ENCODE data around the gene H6PD.

Gene H6PD

DNA sequence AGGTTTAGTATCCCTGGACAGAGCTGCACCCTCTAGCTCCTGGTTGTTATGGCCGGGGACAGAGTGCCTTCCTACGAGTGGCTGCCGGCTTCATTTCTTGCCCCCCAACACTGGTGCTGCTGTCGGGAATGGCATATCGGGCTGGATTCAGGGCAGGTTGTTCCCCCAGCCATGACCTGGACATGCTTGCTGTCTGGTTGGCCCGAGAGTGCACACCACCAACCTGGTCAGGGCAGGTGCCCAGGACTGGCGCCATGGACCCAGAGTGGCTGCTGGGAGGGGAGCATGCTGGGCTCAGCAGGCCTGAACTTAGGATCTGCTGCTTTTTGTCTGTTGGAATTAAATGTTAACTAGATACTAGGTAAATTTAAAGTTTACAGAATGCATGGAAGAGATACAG, 21.8 kb downstream of the H6PD start:
- no peak for DNase-seq (ENCODE audit: low read depth, low spot score)

DNA sequence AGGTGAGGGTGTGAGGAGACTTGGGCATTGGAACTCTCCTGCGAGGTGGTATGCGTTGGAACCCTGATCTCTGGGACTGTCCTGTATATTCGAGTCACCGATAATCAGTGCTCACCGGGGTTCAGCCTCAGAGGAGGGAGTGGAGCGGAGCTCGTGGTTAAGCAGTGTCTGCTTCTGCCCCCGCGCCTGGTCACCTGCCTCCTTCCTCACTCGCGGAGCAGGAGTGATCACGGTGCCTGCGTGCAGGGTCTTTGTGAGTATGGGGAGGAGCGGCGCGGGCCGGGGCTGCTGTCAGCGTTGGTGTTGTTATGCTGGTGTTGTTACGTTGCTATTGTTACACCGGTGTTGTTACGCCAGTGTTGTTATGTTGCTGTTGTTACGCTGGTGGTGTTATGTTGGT, 23.3 kb downstream of the H6PD start:
- DNase-seq (ENCODE audit: low read depth, low spot score): no peak

DNA sequence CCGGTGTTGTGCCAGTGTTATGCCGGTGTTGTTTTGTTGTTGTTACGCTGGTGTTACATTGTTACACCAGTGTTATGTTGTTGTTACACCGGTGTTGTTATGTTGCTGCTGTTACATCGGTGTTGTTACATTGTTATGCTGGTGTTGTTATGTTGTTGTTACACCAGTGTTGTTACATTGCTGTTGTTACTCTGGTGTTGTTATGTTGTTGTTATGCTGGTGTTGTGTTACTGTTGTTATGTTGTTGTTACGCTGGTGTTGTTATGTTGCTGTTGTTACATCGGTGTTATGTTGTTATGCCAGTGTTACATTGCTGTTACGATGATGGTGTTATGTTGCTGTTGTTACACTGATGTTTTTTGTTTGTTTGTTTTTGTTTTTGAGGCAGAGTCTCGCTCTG, 24.1 kb downstream of the H6PD start:
- no peak for DNase-seq (ENCODE audit: low read depth, low spot score)

DNA sequence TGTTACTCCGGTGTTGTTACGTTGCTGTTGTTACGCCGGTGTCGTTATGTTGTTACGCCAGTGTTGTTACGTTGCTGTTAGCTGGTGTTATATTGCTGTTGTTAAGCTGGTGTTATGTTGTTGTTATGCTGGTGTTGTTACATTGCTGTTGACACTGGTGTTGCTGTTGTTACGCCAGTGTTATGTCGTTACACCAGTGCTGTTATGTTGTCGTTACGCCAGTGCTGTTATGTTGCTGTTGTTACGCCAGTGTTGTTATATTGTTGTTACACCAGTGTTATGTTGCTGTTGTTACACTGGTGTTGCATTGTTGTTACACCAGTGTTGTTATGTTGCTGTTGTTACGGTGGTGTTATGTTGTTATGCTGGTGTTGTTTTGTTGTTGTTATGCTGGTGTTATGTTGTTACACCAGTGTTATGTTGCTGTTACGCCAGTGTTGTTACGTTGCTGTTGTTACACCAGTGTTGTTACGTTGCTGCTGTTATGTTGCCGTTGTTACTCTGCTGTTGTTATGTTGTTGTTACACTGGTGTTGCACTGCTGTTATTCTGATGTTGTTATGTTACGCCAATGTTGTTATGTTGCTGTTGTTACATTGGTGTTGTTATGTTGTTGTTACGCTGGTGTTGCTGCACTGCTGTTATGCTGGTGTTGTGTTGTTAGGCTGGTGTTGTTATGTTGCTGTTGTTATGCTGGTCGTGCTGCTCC, 25.6 kb downstream of the H6PD start:
- DNase-seq (ENCODE audit: low read depth, low spot score): no peak

DNA sequence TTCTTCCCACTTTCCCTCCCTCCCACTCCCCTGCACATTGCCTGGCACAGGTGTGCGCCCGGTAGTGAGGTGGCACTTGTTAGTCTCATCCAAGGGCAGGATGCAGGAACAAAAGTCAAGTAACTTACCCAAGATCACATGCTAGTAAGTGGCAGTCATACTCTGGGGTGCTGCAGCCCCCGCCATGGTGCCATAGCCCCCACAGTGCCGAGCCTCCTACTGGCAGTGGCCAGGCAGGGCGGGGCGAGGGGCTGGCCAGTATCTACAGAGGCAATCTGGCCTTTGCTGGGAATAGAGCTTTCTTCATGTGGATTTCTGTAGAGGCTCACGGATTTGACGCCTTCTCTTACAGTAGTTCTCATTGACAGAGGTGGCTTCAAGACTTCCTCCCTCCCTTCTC, 26.9 kb downstream of the H6PD start:
- DNase-seq (ENCODE audit: low read depth, low spot score): no peak

DNA sequence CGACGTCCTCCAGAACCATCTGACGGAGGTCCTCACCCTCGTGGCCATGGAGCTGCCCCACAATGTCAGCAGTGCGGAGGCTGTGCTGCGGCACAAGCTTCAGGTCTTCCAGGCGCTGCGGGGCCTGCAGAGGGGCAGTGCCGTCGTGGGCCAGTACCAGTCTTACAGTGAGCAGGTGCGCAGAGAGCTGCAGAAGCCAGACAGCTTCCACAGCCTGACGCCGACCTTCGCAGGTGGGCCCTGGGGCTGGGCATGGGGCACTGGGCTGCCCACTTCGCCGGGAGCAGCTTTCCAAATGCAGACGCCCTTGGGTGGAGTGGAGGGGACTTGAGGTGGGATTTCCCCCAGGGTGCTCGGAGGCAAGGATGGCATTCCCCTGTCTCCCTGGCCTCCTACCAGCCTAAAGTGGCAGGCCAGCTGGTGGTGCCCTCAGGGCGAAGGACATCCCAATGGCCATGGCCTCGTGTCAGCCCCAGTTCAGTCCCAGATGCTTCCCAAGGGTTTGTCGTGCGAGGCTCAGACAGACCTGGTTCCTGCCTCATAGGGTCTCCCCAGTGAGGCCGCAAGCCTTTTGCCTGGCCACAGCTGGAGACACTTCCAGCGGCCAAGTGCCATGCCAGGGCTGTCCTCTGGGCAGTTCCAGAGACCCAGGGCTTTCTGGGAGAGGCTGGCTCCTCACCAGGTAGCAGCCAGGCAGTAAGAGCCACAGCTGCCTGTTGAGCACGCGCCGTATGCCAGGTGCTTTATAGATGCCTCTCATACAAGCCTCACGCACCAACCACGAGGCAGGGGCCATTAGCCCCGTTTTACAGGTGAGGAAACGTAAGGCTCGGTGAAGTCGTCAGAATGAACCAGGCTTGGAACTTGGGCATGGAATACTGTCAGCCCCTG, 27.8 kb downstream of the H6PD start:
- DNase-seq (ENCODE audit: low read depth, low spot score): no peak

DNA sequence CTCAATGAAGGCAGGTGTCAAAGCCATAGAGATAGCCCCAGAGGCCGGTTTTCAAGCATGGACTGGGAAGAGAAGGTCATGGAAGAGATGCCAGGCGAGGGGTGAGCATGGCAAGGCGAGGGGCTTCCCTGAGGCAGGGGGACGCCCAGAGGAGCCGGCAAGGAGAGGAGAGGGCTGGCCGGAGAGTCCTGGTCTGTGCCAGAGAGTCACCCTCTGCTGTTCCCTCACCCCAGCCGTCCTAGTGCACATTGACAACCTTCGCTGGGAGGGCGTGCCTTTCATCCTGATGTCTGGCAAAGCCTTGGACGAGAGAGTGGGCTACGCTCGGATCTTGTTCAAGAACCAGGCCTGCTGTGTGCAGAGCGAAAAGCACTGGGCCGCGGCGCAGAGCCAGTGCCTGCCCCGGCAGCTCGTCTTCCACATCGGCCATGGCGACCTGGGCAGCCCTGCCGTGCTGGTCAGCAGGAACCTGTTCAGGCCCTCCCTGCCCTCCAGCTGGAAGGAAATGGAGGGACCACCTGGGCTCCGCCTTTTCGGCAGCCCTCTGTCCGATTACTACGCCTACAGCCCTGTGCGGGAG, 28.8 kb downstream of the H6PD start:
- DNase-seq (ENCODE audit: low read depth, low spot score): no peak

DNA sequence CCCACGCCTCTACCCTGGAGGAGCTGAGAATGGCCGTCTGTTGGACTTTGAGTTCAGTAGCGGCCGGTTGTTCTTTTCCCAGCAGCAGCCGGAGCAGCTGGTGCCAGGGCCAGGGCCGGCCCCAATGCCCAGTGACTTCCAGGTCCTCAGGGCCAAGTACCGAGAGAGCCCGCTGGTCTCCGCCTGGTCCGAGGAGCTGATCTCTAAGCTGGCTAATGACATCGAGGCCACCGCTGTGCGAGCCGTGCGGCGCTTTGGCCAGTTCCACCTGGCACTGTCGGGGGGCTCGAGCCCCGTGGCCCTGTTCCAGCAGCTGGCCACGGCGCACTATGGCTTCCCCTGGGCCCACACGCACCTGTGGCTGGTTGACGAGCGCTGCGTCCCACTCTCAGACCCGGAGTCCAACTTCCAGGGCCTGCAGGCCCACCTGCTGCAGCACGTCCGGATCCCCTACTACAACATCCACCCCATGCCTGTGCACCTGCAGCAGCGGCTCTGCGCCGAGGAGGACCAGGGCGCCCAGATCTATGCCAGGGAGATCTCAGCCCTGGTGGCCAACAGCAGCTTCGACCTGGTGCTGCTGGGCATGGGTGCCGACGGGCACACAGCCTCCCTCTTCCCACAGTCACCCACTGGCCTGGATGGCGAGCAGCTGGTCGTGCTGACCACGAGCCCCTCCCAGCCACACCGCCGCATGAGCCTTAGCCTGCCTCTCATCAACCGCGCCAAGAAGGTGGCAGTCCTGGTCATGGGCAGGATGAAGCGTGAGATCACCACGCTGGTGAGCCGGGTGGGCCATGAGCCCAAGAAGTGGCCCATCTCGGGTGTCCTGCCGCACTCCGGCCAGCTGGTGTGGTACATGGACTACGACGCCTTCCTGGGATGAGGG, 29.7 kb downstream of the H6PD start:
- no peak for DNase-seq (ENCODE audit: low read depth, low spot score)

DNA sequence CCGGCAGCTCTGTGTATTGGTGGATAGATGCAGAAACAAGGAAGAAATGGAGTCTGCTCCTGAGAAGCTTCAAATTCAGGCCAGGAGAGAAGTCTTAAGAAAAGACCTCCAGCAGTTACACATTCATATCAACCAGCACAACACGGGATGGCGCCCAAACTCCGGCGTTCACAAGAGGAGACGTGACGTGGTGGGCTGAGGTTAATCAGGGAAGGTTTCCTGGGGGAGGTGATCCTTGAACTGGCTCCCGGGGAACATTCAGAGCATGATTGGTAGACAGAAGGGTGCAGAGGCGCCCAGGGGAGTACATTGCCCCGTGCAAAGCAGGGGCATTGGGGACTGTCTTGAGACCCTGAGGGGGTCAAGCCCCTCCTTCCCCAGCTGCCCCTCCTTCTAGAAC, 30.5 kb downstream of the H6PD start:
- DNase-seq (ENCODE audit: low read depth, low spot score): no peak

DNA sequence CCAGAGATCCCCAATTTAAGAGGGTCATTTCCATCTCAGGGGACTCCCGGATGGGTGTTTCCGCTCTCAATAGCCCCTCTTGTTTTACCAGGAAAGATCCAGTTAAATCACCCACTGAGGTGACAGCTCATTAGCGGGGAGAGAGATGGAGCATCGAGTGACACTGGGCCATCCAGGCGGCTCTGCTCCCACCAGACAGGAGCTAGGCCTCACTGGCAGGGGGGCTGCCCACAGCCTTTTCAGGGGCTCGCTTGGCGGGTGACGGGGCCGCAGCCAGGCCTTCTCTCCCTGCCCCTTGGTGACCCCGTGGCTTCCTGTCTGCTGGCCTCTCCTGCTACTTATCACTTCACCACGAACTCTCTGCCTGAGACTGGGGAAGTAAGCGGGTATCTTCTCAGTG, 31.4 kb downstream of the H6PD start:
- no peak for DNase-seq (ENCODE audit: low read depth, low spot score)

DNA sequence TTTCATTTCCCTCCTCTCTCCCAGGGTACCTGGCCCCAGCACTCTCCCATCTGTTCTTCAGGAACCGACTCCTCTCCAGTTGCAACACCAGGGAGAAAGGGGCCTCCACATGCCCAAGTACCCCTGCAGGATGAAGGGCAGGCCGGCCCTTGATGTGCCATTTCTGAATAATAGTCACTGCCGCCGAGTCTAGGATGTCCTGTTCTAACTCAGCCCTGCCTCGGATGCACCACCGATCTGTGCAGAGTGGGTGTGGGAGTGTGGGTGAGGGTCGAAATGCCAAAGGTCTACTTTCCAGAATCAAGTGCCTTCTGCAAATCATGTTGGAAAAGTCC, 32.7 kb downstream of the H6PD start:
- no peak for DNase-seq (ENCODE audit: low read depth, low spot score)

DNA sequence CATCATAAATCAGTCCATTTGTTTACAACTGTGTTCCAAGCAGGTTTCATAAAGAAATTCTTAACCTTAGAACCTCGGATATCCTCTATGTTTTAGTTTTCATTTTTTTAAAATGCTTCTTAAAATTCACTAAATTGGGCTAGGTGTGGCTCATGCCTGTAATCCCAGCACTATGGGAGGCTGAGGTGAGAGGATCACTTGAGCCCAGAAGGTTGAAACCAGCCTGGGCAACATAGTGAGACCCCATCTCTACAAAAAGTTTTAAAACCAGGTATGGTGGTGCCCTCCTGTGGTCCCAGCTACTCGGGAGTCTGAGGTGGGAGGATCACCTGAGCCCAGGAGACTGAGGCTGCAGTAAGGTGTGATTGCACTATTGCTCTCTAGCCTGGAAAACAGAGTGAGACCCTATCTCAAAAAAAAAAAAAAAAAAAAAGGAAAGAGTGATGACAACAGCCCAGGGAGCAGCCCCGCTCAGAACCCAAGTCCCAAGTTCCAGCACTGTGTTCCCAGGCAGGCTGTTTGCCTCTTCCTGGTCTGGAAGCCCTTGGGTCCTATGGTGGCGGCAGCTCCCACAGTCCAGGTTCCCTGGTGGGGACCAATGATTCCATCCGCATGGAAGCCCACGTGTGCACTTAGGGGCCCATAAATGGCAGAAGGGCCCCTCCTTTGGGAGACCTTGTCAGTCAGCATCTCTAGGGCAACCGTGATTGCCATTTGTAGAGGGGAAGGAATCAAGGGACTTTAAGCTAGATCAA, 33.4 kb downstream of the H6PD start:
- no peak for DNase-seq (ENCODE audit: low read depth, low spot score)

DNA sequence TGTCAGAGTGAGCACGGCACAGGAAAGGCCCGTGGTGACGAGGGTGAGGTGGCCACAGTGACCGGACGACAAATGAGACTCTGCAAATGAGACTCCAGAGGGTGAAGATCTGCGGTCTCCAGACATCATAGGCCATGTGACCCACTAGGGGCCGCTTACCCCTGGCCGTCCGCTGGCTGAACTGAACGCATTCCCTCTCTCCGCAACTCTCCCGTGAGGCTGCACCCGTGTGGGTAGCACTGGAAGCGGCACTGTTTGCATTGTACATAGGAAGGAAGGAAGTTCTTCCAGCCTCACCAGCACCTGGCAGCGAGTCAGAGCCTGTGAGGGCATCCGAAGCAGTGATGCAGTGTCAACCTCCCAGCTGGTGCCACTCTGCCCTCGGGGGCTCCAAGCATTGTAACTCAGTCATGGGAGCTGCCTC, 34.5 kb downstream of the H6PD start:
- no peak for DNase-seq (ENCODE audit: low read depth, low spot score)

DNA sequence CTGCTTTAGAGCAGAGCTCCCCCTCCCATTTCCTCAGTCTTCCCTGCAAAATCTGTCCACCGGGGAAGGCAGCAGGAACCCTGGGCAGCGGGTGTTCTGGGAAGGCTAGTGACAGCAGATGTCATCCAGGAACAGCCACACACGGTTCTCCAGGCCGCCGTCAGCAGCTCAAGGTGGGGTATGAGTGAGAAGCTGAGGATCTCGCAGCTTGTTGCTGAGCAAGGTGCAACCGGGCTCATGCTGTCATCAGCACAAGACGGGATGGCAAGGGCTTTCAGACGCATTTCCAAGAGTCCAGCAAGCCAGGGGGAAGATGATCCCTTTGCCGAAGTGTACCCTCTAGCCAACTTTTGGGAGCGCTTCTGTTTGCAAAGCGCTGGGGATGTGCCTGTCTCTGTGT, 35.1 kb downstream of the H6PD start:
- no peak for DNase-seq (ENCODE audit: low read depth, low spot score)

DNA sequence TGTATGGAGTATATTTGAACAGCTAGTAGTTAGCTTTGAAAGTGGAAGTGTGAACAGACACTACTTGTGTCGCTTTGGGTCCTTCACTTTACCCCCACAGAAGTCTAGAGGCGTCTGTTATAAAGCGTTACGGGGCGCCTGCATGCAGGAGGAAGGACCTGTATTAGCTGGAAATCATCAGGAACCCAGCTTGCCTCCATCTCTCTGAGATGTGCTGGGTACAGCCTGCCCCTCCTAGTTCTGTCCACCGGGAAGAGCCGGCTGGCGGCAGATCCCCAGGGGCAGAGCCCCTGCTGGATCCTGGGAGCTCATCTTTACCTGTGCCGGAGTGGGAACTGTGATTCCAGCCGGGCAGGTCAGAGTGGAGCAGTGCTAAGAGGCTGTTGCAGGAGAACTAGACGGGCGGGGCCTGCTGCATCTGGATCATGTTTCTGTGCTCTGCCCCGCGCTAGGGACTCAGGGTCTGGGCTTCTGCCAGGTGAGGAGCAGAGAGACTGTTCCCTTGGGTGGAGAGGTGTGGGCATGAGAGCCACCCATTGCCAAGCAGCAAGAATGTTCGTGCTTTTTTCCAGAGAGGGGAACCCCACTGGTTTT, 35.8 kb downstream of the H6PD start:
- no peak for DNase-seq (ENCODE audit: low read depth, low spot score)

DNA sequence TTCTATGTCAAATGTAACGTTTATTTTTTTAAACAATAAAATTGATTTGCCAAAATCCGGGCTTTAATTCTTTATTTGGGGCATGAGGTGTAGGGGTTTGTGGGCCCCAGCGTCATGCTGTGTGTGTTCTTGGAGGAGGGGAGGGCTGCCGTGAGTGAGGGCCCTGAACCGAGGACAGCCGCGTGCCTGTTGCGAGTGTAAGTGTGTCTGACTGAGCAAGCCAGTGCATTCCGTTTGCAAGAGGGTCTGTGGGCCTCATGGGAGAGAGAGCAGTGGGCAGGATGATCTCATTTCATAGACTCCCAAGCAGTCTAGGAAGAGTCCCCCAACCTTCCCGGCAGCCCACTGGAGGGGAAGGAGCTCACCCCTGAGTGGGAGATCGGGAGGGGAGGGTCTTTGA, 36.7 kb downstream of the H6PD start:
- no peak for DNase-seq (ENCODE audit: low read depth, low spot score)

DNA sequence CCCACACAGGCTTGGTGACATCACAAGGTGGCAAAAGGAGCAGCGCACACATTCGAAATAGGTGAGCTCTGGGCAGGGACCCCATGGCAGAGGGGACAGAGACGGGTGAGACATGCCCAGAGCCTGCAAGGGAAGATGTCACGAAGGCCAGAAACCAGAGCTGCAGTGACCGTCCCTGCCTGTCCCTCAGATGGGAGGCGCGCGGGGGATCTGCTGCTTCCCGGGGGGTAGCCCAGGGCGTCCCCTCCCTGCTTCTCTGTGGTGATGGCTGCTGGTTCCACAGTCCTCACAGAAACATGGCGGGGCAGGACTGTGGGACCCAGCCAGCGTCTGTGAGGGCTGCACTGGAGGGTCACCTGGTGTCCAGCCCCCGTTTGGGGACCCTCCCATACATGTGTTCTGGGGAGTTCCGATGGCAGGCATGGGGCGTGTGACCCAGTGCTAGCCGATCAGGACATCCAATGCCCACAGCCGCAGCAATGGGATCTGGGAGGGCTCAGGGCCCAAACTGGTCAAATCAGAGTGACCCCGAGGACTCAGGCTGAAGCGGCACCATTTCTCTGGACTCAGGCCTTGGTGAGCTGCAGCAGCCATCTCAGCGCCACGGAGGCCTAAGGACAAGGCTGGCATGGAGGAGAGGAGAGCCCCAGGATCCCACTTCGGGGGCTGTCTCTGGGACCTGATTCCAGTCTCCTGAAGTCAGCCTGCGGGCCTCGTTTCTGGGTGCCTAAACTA, 37.5 kb downstream of the H6PD start:
- no peak for DNase-seq (ENCODE audit: low read depth, low spot score)

DNA sequence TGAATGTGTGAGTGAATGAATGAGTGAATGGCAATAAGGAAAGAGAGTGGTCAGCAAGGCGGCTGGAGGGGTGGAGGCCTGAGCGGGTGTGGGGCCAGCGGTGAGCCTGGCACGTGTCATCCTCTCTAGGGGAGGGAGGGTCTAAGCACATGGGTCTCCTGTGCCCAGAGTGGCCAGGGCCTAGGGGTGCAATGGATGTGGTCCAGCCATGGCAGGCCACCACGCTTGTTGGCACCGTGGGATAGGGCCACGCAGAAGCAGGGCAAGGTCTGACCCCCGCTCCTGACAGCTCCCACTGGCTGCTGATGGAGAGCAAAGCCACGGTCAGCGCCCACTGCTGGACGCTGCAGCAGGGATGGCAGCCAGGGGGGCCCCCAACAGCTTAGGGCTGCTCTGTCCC, 38.6 kb downstream of the H6PD start:
- no peak for DNase-seq (ENCODE audit: low read depth, low spot score)

DNA sequence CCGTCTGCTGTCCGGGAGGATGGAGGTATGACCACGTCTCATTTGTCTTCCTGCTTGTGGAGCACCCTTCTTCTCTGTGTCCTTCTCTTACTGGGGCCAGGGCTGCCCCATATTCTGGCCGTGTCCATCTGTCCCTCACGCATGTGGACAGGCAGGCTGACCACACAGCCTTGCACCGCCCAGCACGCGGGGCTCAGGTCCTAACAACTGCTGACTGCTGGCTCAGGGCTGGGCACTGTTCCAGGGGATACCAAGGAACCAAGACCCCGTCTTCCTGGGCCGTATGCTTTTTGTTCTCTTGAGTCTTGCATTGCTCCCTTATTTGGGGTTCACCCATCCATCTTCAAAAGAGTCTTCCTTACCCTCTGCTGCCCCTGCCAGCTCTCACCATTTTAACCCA, 40.6 kb downstream of the H6PD start:
- DNase-seq (ENCODE audit: low read depth, low spot score): no peak

DNA sequence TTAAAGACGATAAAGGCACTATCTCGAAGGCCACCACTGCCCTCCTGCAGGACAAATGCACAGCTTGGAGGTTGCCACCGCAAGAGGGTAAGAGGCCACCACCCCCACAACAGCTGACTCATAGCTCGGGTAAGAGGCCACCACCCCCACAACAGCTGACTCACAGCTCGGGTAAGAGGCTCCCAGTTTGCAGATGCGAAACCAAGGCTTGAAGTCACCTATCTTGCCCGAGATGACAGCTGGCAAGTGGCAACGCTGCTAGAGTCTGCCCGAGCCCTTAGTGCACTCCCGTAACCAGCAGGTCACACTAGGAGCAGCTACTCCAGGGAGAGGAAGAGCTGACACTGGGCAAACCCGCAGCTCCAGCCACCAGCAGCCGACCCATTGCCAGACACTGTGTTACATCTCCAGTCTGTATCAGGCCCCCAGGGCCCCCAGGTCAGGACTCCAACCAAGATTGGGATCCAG, 41.0 kb downstream of the H6PD start:
- no peak for DNase-seq (ENCODE audit: low read depth, low spot score)
